Thymus (tissue), 11 donors: ENCODE data around the gene PLRG1. TPM values are rescaled to one million over a fixed set of nuclear protein-coding genes. Genes with fewer than 3 reads are reported as not detected.

ENCODE experiments used
- DNase-seq, 9 donors: peaks; one replicate each; pipeline ENCODE4 v3.0.0-alpha.2; 2013; ENCODE audit warnings: low spot score in 9 of 9, low read depth in 6 of 9, missing footprints in 1 of 9
- H3K27ac ChIP-seq, 2 donors: one replicate each; pipeline ENCODE4 v1.5.1; 2013; ENCODE audit warnings: control low read depth in 1 of 2, low read depth in 1 of 2, low read length in 1 of 2, mild to moderate bottlenecking in 1 of 2, moderate library complexity in 1 of 2
- H3K27me3 ChIP-seq, 2 donors: one replicate each; pipeline ENCODE4 v1.5.1; 2013; ENCODE audit warnings: low read length in 1 of 2; ENCODE audit not compliant: control insufficient read depth in 2 of 2, insufficient read depth in 1 of 2
- H3K36me3 ChIP-seq, 2 donors: one replicate each; pipeline ENCODE4 v1.5.1; 2013; ENCODE audit warnings: low read length in 1 of 2, mild to moderate bottlenecking in 1 of 2, moderate library complexity in 1 of 2; ENCODE audit not compliant: control insufficient read depth in 2 of 2, insufficient read depth in 2 of 2
- H3K4me1 ChIP-seq, 2 donors: one replicate each; pipeline ENCODE4 v1.5.1; 2013; ENCODE audit warnings: low read length in 2 of 2; ENCODE audit not compliant: control insufficient read depth in 2 of 2, insufficient read depth in 2 of 2
- H3K4me3 ChIP-seq, 2 donors: one replicate each; pipeline ENCODE4 v1.5.1; 2013; ENCODE audit warnings: low read length in 2 of 2, control low read depth in 1 of 2, mild to moderate bottlenecking in 1 of 2
- H3K9me3 ChIP-seq, 2 donors: one replicate each; pipeline ENCODE4 v1.5.1; 2013; ENCODE audit warnings: low read length in 1 of 2, mild to moderate bottlenecking in 1 of 2; ENCODE audit not compliant: control insufficient read depth in 2 of 2, insufficient read depth in 1 of 2
- WGBS: extraction: QIAGEN DNeasy Blood & Tissue Kit; methylation state at CpG from one replicate; pipeline ENCODE4 v1.1.7; 2013; 5-methylcytosine and 5-hydroxymethylcytosine counted together
- polyA plus RNA-seq: library from polyadenylated mRNA; stranded (reverse); fragments of 200-250 nt; gene quantifications from one replicate; pipeline ENCODE4 v1.2.3, GENCODE V29; 2013
- total RNA-seq: library from RNA; stranded (reverse); fragments of 120-200 nt; gene quantifications from one replicate; pipeline ENCODE4 v1.2.4, GENCODE V29; 2013
- donor health status: healthy.

The PLRG1 gene
- total and polyA plus RNA-seq, 2 donors = 64.6 to 71.9 TPM

DNA sequence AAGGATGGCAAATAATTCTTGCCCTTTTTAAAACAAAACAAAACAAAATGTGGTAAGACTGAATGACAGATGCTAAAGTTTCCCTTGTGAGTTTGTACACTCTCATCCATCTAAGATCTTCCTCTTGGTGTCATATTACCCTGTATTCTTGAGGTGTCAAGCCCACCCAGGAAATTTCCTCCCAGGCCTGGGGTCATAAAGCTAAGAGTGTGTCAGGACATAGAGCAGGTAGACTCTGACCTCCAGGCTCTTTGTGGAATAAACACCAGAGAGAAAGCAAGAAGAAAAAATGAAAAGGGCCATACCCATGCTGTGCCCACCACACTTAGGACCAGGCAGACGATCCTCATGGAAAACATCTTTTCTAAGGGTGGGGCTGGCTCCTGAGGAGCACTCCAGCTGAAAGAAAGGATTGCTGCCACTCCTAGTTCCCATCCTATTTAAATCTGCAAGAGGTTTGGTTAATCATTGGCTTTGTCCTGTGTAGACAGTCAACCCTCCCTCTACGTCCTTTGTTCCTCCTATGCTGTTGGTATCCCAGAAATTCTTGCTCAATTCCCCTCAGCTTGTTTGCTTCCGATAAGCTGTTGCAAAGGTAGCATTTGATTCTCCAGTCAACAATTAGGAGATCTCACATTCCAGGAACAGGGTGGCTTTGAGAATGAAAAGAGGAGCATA is 40.3 kb upstream of the PLRG1 start, which contains the start of gene FGA:
Gene FGA, minus strand, starts transcription at position 414 of the 678 bp plus-strand sequence. Its CDS starts 55 bp downstream, at position 359.
- DNase-seq = no peak
- Histone ChIP-seq H3K36me3 (no peaks in the 10 kb centered on the region), H3K9me3 (no peaks in the 10 kb centered on the region), H3K27me3 (peaks cover 0 to 3% of the 10 kb centered on the region in 2 donors), H3K27ac (no peak within 1 kb of the TSS), H3K4me1 (no peaks in the 10 kb centered on the region), H3K4me3 (no peak within 1 kb of the TSS)
- 96% methylated on average over 3 of the region's 3 CpGs for WGBS

DNA sequence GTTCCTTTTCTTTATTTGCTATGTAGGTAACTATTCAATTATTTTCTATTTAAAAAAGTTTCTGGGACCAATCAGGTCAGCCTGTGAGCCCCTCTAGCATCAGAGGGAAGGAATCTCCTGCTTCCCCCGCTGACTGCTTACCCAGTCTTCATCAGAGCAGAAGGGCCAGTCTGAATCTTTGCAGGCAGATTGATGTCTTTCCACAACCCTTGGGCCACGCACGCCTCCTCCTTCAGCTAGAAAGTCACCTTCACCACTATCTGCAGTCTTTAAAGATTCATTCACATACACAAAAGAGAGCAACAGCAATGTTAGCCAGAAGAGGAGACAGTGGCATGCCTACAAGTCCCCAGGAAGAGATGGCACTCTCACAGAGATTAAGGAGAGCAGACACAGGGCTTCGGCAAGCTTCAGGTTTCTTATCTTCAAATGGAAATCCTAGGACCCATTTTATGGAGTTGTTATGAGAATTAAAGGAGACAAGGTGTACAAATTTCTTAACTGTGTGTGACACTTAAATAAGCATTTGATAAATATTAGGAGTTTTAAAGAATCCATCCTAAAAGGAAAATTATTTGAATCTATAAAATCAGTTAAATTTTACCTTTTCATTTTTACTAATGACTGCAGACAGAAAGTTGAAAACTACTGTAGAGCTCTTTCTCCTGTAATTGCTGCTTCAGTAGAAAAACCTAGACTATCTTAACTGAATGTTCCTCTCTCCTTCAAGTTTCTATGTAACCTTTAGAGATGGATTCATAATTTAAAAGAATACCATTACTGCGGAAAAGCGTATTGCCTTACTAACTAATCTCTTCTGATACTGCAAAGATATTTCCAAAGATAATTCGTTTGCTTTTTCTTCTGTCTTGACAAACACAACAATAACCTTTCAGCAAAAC is 39.3 kb upstream of the PLRG1 start:
- WGBS = 94% methylated on average over 7 of the region's 7 CpGs
- Histone ChIP-seq H3K36me3 (no peaks in the 10 kb centered on the region), H3K27me3 (peaks cover 0 to 3% of the 10 kb centered on the region in 2 donors), H3K4me1 (no peaks in the 10 kb centered on the region), H3K4me3 (no peak overlapping the region), H3K27ac (no peak overlapping the region), H3K9me3 (no peaks in the 10 kb centered on the region)
- no peak for DNase-seq

DNA sequence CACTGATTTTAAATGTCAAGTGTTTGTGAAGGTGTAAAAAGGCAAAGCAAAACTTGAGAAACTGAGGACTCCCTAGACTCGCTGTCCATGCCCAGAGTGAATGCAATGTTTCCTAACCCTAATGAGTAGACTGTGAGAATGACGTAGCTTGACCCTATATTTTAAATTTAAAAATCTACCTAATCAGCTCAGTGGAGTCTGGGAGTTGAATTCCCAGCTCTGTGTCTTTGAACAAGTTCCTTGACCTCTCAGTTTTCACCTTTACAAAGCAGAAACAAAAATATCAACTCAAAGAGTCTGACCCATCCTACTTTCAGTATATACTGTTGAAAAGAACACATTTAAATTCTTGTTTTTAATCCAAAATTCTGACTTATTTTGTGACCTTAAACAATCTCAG is 38.0 kb upstream of the PLRG1 start:
- DNase-seq = no peak
- Histone ChIP-seq H3K4me3 (no peak overlapping the region), H3K9me3 (no peaks in the 10 kb centered on the region), H3K36me3 (no peaks in the 10 kb centered on the region), H3K4me1 (no peaks in the 10 kb centered on the region), H3K27ac (no peak overlapping the region), H3K27me3 (peaks cover 0 to 3% of the 10 kb centered on the region in 2 donors)
- 97% methylated on average over 2 of the region's 2 CpGs for WGBS

DNA sequence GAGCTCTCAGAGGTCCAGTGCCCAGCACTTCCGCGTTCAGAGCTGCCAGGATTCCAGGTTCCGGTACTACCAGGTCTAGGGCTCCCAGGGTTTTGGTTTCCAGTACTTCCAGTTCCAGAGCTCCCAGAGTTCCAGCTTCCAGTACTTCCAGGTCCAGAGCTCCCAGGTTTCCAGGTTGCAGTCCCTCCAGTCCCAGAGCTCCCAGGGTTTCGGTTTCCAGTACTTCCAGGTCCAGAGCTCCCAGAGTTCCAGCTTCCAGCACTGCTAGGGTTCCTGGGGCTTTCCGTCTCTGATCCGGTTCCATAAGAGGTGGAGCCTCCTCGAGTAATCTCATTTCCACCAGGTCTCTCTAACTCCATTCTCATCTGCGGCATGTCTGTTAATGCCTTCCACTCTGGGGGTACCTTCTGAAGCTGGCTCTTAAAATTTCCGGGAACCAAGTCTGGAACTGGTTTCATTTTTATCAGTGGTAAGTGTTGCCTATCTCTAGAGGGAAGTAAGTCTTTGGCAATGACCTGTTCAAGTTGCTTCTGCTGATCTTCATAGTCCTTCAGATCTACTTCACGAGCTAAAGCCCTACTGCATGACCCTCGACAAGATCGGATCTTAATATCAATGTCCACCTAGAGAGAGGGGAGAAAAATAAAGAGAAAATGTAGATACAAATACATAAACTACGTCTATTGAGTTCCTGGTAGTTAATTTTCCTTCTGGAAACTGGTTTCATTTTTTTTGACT is 36.3 kb upstream of the PLRG1 start:
- no peak overlapping the region for H3K27ac ChIP-seq
- H3K9me3 ChIP-seq = no peaks in the 10 kb centered on the region
- H3K36me3 ChIP-seq = no peaks in the 10 kb centered on the region
- 95% methylated on average over 13 of the region's 13 CpGs for WGBS
- H3K27me3 ChIP-seq = peaks cover 0 to 3% of the 10 kb centered on the region in 2 donors
- H3K4me1 ChIP-seq = no peaks in the 10 kb centered on the region
- H3K4me3 ChIP-seq = no peak overlapping the region
- DNase-seq = no peak

DNA sequence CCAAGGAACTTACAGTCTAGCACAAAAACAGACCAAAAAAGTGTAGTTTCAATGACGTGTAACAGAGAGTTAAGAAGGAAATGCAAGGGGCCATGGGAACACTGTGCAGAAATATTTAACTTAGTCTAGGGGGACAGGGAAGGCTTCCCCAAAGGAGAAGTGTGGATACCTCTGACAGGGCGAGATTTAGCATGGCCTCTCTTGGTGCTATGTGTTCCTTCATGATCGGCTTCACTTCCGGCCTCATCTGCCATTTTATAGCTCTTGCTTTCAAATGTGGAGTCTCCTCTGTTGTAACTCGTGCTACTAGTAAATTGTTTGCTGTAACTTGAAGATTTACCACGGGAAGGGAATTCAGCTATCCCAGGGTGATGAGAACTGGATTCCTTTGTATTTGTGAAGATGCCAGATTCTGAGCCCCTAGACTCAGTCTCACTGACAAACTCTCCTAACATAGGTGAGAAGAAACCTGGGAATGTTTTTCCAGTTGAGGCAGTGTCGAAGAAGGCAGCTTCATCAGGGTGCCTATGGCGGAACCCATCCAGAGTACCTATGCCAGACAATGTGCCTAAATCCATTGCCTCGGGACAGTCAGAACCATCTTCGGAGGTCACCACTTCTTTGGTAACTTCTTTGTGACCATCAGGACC is 35.3 kb upstream of the PLRG1 start:
- Histone ChIP-seq H3K4me1 (no peaks in the 10 kb centered on the region), H3K27me3 (peaks cover 0 to 3% of the 10 kb centered on the region in 2 donors), H3K27ac (no peak overlapping the region), H3K4me3 (no peak overlapping the region), H3K9me3 (no peaks in the 10 kb centered on the region), H3K36me3 (no peaks in the 10 kb centered on the region)
- 95% methylated on average over 10 of the region's 10 CpGs for WGBS
- DNase-seq = no peak

GRCh38 chr4:154584259-154584658 is 34.1 kb upstream of the PLRG1 start:
- peaks cover 0 to under 1% of the 10 kb centered on the region in 2 donors for H3K27me3 ChIP-seq
- WGBS = 95% methylated on average over 5 of the region's 5 CpGs
- H3K36me3 ChIP-seq = no peaks in the 10 kb centered on the region
- no peak overlapping the region for H3K4me3 ChIP-seq
- H3K4me1 ChIP-seq = no peaks in the 10 kb centered on the region
- H3K27ac ChIP-seq = no peak overlapping the region
- H3K9me3 ChIP-seq = no peaks in the 10 kb centered on the region
- DNase-seq = no peak

- DNase-seq = no peak
- Histone ChIP-seq H3K4me3 (no peak overlapping the region), H3K9me3 (no peaks in the 10 kb centered on the region), H3K27me3 (no peaks in the 10 kb centered on the region), H3K27ac (no peak overlapping the region), H3K4me1 (no peaks in the 10 kb centered on the region), H3K36me3 (no peaks in the 10 kb centered on the region)
These were observed 33.5 kb upstream of the PLRG1 start for GRCh38 chr4:154583677-154584076.

- Histone ChIP-seq H3K36me3 (no peaks in the 10 kb centered on the region), H3K4me3 (no peak overlapping the region), H3K27me3 (no peaks in the 10 kb centered on the region), H3K27ac (no peak overlapping the region), H3K4me1 (no peaks in the 10 kb centered on the region), H3K9me3 (no peaks in the 10 kb centered on the region)
- no peak for DNase-seq
- 96% methylated on average over 3 of the region's 3 CpGs for WGBS
These were observed 33.0 kb upstream of the PLRG1 start for GRCh38 chr4:154583230-154583629.
